Activated naive CD4-positive, alpha-beta T cell treated with anti-CD3 and anti-CD28 coated beads for 36 hours (primary cell): ENCODE measurements around the gene CFAP298. TPM values are rescaled to one million over a fixed set of nuclear protein-coding genes. Genes with fewer than 3 reads are reported as not detected.

Experiments used
- CTCF ChIA-PET: fragments of 350-600 bp; sonication (Branson Sonifier 250); formaldehyde crosslinking; loops from one replicate; lab custom pipeline; 2021; ENCODE audit warnings: antibody characterized with exemption; lab: Charles Lee
- DNase-seq: peaks from one replicate; pipeline ENCODE4 v3.0.0-alpha.2; 2020
- H3K27ac Mint-ChIP-seq: one replicate; pipeline ENCODE4 v1.8.0; 2021; ENCODE audit warnings: mild to moderate bottlenecking, mixed read lengths
- H3K27me3 Mint-ChIP-seq: one replicate; pipeline ENCODE4 v1.8.0; 2021; ENCODE audit warnings: low read depth, mixed read lengths
- H3K36me3 Mint-ChIP-seq: one replicate; pipeline ENCODE4 v1.8.0; 2021; ENCODE audit warnings: low read depth, mixed read lengths
- H3K4me1 Mint-ChIP-seq: one replicate; pipeline ENCODE4 v1.8.0; 2021; ENCODE audit warnings: low read depth, mixed read lengths
- H3K4me3 Mint-ChIP-seq: one replicate; pipeline ENCODE4 v1.8.0; 2021; ENCODE audit warnings: mild to moderate bottlenecking, moderate library complexity, mixed read lengths
- H3K9me3 Mint-ChIP-seq: one replicate; pipeline ENCODE4 v1.8.0; 2021; ENCODE audit warnings: mixed read lengths
- intact Hi-C: fragments of 100-400 bp; cut with micrococcal nuclease; formaldehyde crosslinking; loops from one replicate; pipeline ENCODE4 v1.15.1; 2023
- total RNA-seq, 2 experiments: library from RNA; stranded (reverse); gene quantifications; one replicate each; pipeline ENCODE4 v1.2.3, GENCODE V29; 2021

The CFAP298 gene
- total RNA-seq, 2 experiments from 2014 or later = 33.3 to 35.6 TPM

GRCh38 chr21:32576011-32576410 is 36.2 kb downstream of the CFAP298 start:
- DNase-seq = no peak
- no peaks in the 10 kb centered on the region for H3K9me3 Mint-ChIP-seq
- H3K27ac Mint-ChIP-seq = no peak overlapping the region
- no peaks in the 10 kb centered on the region for H3K36me3 Mint-ChIP-seq
- no peaks in the 10 kb centered on the region for H3K27me3 Mint-ChIP-seq
- H3K4me3 Mint-ChIP-seq = no peak overlapping the region
- H3K4me1 Mint-ChIP-seq = no peaks in the 10 kb centered on the region
- CTCF ChIA-PET = interaction anchor here (0.9 to 1.4 kb wide), 2 partner anchors 25 to 173 kb away, joined by 3 to 4 read pairs; no protein-coding TSS in a partner anchor
- intact Hi-C loops = no loop called here

GRCh38 chr21:32574946-32575925 is 36.9 kb downstream of the CFAP298 start:
- no peak overlapping the region for H3K27ac Mint-ChIP-seq

DNA sequence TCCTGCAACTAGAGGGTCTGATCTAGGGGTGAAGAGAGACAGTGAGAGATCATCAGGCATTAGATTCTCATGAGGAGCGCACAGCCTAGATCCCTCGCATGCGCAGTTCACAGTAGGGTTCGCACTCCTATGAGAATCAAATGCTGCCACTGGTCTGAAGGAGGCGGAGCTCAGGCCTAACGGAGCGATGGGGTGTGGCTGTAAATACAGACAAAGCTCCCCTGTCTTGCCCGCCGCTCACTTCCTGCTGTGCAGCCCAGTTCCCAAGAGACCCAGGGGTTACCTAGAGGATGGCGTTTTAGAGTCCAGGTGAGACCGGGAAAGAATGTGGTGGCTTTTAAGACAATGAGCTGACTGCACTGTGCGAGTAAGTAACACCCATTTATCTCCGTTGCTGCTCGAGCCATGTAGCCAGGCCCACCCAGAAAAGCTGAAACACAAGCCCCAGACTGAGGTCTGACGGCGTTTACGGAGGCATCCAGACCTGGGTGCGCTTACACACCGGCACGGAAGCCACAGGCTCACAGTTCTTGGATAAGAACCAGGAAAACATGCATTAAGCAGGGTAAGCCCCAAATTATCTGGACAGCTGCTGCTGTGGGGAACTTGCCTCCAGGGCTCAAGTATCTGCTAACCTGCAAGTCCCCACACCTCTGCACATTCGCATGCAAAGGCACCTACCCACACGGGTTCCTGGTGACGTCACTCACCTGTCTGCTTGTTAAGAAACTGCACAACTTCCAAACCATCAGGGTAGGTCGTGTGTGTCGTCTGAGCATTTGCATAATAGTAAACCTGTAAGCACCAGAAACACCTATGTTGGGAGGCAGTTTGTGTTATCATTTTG is 39.4 kb downstream of the CFAP298 start:
- DNase-seq = no peak
- intact Hi-C loops = no loop called here
- Mint-ChIP-seq H3K27me3 (no peaks in the 10 kb centered on the region), H3K4me3 (no peak overlapping the region), H3K4me1 (peaks cover 12% of the 10 kb centered on the region), H3K27ac (no peak overlapping the region), H3K9me3 (no peaks in the 10 kb centered on the region), H3K36me3 (no peaks in the 10 kb centered on the region)
- CTCF ChIA-PET = interaction anchor here (0.6 to 2.2 kb wide), 2 partner anchors 73 to 170 kb away, joined by 3 to 9 read pairs; no protein-coding TSS in a partner anchor

More at GRCh38 chr21:32574946-32575925, 36.9 kb downstream of the CFAP298 start:
- DNase-seq = no peak
- intact Hi-C loops = no loop called here
- Mint-ChIP-seq H3K4me3 (no peak overlapping the region), H3K36me3 (no peaks in the 10 kb centered on the region), H3K27me3 (no peaks in the 10 kb centered on the region), H3K4me1 (peaks cover 2% of the 10 kb centered on the region), H3K9me3 (no peaks in the 10 kb centered on the region)
- CTCF ChIA-PET = no interaction called here

- Mint-ChIP-seq H3K9me3 (no peaks in the 10 kb centered on the region), H3K4me1 (peaks cover 12% of the 10 kb centered on the region), H3K27ac (no peak overlapping the region), H3K27me3 (no peaks in the 10 kb centered on the region), H3K36me3 (no peaks in the 10 kb centered on the region), H3K4me3 (no peak overlapping the region)
- DNase-seq = no peak
- CTCF ChIA-PET = interaction anchor here (0.6 to 3.8 kb wide), 8 partner anchors 21 to 168 kb away, joined by 3 to 31 read pairs (median 4); partner anchors contain the start of gene EVA1C
- intact Hi-C loops = no loop called here
Observed at GRCh38 chr21:32570456-32570855, 41.7 kb downstream of the CFAP298 start.

DNA sequence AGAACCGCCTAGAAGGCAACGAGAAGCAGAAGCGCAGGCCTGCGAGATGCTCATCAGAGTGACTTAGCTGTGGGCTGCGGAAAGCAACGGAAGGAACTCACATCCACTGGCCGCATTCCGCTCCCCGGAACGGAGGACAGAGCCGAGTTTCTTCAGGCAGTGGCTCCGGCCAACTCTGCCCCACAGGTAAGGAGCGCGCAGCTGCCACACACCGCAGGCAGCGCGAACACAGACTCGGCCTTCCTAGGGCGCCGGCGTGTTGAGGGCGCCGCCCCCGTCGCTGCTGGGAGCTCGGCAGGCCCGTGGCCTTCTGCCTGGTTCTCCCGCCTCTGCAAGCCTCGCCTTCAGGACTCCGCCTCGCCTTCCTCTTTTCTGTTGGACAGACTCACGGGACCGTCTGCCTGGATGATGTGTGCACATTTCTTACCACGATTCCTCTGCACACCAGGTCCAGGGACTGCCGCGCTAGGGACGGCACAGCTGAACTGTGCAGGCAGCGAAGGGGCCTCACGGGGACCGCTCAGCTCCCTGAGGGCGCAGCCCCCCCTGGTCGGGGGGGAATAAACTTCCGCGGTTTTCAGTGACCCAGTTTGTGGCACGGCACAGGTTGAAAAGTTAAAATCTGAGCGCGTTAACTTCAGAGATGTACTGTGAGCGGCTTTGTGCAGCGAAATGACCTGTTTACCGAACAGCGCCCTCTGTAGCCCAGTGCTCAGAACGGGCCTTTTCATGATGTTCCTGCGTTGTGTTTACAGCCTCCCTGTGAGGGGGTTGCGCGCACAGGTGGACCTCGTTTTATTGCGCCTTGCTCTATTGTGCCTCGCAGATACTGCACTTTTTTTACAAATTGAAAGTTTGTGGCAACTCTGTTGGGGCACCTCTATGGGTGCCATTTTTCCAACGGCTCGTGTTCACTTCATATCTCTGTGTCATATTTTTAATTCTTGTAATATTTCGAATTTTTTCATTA is 42.6 kb downstream of the CFAP298 start:
- Mint-ChIP-seq H3K9me3 (peaks cover 6% of the 10 kb centered on the region), H3K27ac (no peak overlapping the region), H3K4me1 (peaks cover 12% of the 10 kb centered on the region), H3K4me3 (peak overlapping the region; percentile 70), H3K36me3 (peaks cover 2% of the 10 kb centered on the region), H3K27me3 (no peaks in the 10 kb centered on the region)
- CTCF ChIA-PET = interaction anchor here (0.6 to 3.8 kb wide), 23 partner anchors 9 to 252 kb away, joined by 3 to 31 read pairs (median 3); no protein-coding TSS in a partner anchor
- intact Hi-C loops = loop anchor here (1.0 to 5.0 kb wide), 5 partner anchors 32 to 290 kb away; partner anchors contain the start of gene MIS18A
- peak; percentile 88 for DNase-seq

GRCh38 chr21:32567626-32568025 is 44.6 kb downstream of the CFAP298 start:
- peaks cover 2% of the 10 kb centered on the region for H3K36me3 Mint-ChIP-seq
- H3K4me1 Mint-ChIP-seq = peaks cover 12% of the 10 kb centered on the region
- CTCF ChIA-PET = interaction anchor here (2.3 to 3.8 kb wide), 3 partner anchors 153 to 165 kb away, joined by 8 to 31 read pairs (median 18); no protein-coding TSS in a partner anchor
- no peak overlapping the region for H3K4me3 Mint-ChIP-seq
- no peak for DNase-seq
- no peak overlapping the region for H3K27ac Mint-ChIP-seq
- H3K9me3 Mint-ChIP-seq = peaks cover 8% of the 10 kb centered on the region
- no peaks in the 10 kb centered on the region for H3K27me3 Mint-ChIP-seq
- intact Hi-C loops = loop anchor here (5.0 kb wide), 1 partner anchor 75 kb away; no protein-coding TSS in a partner anchor

- intact Hi-C loops = loop anchor here (5.0 kb wide), 1 partner anchor 75 kb away; no protein-coding TSS in a partner anchor
- CTCF ChIA-PET = no interaction called here
- DNase-seq = no peak
- Mint-ChIP-seq H3K4me3 (no peak overlapping the region), H3K4me1 (peaks cover 12% of the 10 kb centered on the region), H3K27me3 (no peaks in the 10 kb centered on the region), H3K27ac (no peak overlapping the region), H3K36me3 (peaks cover 2% of the 10 kb centered on the region), H3K9me3 (peaks cover 8% of the 10 kb centered on the region)
Observed at GRCh38 chr21:32566741-32567389, 45.3 kb downstream of the CFAP298 start.

GRCh38 chr21:32565856-32566465 is 46.2 kb downstream of the CFAP298 start:
- Mint-ChIP-seq H3K4me3 (no peak overlapping the region), H3K36me3 (peaks cover 2% of the 10 kb centered on the region), H3K27me3 (no peaks in the 10 kb centered on the region), H3K9me3 (peaks cover 8% of the 10 kb centered on the region), H3K4me1 (peaks cover 12% of the 10 kb centered on the region), H3K27ac (no peak overlapping the region)
- CTCF ChIA-PET = no interaction called here
- DNase-seq = no peak
- intact Hi-C loops = loop anchor here (5.0 kb wide), 1 partner anchor 74 kb away; no protein-coding TSS in a partner anchor

DNA sequence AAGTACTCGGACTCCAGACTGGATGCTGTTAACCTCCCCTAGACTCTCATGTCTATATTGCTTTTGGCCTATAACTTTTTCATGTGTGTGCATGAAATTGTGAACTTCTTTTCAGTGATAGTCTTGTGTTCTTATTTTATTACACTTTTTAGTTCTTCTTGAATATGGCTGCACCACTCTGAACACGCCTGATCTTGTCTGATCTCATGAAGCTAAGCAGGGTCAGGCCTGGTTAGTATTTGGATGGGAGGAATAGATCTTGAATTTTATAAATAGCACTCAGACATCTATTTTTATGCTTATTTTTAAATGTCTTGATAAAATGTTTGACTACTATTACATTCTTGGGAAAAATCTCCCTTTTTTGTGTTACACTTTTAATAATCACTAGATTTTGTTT is 49.3 kb downstream of the CFAP298 start:
- Mint-ChIP-seq H3K9me3 (peaks cover 8% of the 10 kb centered on the region), H3K36me3 (peaks cover 2% of the 10 kb centered on the region), H3K27ac (no peak overlapping the region), H3K27me3 (no peaks in the 10 kb centered on the region), H3K4me1 (no peaks in the 10 kb centered on the region), H3K4me3 (no peak overlapping the region)
- intact Hi-C loops = loop anchor here (1.0 kb wide), 1 partner anchor 160 kb away; no protein-coding TSS in a partner anchor
- no peak for DNase-seq
- CTCF ChIA-PET = no interaction called here

GRCh38 chr21:32562426-32562825 is 49.8 kb downstream of the CFAP298 start:
- H3K27ac Mint-ChIP-seq = no peak overlapping the region

More at GRCh38 chr21:32562426-32562825, 49.8 kb downstream of the CFAP298 start:
- CTCF ChIA-PET = no interaction called here
- Mint-ChIP-seq H3K27me3 (no peaks in the 10 kb centered on the region), H3K4me3 (no peak overlapping the region), H3K9me3 (peaks cover 8% of the 10 kb centered on the region), H3K4me1 (no peaks in the 10 kb centered on the region), H3K36me3 (peaks cover 2% of the 10 kb centered on the region)
- intact Hi-C loops = loop anchor here (1.0 kb wide), 1 partner anchor 159 kb away; no protein-coding TSS in a partner anchor
- peak; percentile 30 for DNase-seq
